HG03060 (cell line): ENCODE results near the gene RMC1.
"Not testable (repeated sequence)": the region's sequence is repeated elsewhere in the genome, so short reads cannot be mapped to it uniquely, and the experiment has no call there.

ENCODE experiments used
- ATAC-seq: cut with Tn5 transposase; IDR thresholded peaks from one replicate; pipeline ENCODE4 v1.9.1; 2021; ENCODE audit warnings: low read depth, moderate number of reproducible peaks; ENCODE audit not compliant: unreplicated experiment

RMC1 gene

DNA sequence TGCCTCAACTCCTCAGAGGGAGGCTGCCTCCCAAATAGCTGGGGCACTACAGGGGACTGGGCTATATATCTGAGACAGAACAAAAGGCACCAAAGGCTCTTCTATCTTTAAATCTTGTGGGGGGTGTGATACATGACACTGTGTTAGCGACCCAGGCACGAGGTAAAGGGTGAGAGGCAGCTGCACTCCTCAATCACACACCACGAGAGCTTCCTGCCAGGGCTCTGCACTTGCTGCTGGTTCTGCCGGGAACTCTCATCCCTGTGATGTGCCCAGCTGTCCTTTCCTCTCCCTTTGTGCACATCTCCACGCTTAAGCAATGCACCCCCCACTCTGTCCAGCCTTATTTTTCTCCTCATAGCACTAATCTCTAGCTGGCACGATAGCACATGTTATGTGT, 50.6 kb downstream of the RMC1 start:
- ATAC-seq, result no peak

GRCh38 chr18:23556145-23556780, 53.0 kb downstream of the RMC1 start:
- ATAC-seq, result no peak

DNA sequence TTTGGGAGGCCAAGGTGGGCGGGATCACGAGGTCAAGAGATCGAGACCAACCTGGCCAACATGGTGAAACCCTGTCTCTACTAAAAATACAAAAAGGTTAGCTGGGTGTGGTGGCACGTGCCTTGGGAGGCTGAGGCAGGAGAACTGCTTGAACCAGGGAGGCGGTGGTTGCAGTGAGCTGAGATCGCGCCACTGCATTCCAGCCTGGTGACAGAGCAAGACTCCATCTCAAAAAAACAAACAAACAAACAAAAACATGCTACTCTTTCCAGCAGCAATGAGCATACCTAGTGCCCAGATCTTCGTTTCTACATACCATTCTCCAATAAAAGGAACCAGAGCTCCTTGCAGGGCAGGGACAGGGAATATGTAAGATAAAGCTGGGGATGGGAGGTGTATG, 54.2 kb downstream of the RMC1 start:
- not testable (repeated sequence) for ATAC-seq

DNA sequence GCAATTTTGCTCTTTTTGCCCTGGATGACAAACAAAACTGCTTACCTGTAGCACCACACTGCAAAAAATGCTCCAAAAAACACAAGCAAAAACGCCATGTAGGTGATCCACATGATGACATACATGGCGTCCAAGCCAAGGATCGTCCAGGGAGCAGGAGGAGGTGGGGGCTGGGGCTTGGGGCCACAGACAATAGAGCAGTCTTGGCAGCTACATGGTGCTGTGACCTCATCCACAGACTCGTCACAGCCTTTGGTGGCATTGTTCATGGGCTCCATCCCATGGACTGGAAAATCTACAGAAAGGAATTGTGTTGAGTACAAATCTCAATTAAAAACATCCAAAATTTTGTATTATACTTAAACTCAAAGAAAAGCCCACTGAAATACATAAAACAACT, 56.9 kb downstream of the RMC1 start:
- no peak for ATAC-seq

- ATAC-seq, result no peak
Observed at GRCh38 chr18:23563377-23564043, 60.2 kb downstream of the RMC1 start.

GRCh38 chr18:23565916-23566547, 62.7 kb downstream of the RMC1 start:
- no peak for ATAC-seq

DNA sequence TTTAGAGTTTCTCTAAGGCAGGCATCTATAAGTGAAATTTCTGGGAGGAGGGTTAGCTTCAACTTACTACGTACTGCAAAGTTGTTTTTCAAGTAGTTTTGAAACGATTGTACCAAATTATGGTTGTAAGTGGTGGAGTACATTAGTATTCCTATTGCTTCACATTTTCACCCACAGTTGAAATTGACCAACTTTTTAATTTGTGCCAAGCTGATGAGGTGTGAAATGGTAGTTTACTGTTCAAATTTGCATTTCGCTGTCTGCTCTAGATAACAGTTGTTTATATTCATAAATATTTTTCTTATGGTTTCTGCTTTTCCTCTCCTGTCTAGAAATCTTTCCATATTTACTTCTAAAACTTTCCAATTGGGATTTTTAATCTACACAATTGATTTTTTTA, 64.4 kb downstream of the RMC1 start:
- ATAC-seq, result no peak

- ATAC-seq, result no peak
Observed at GRCh38 chr18:23568281-23569138, 65.2 kb downstream of the RMC1 start.

GRCh38 chr18:23569299-23570063, 66.2 kb downstream of the RMC1 start:
- no peak for ATAC-seq

GRCh38 chr18:23570912-23571504, 67.7 kb downstream of the RMC1 start:
- ATAC-seq, result no peak

- no peak for ATAC-seq
Observed at GRCh38 chr18:23572012-23572411, 68.7 kb downstream of the RMC1 start.

GRCh38 chr18:23572570-23572969, 69.3 kb downstream of the RMC1 start:
- ATAC-seq, result no peak

- no peak for ATAC-seq
Observed at GRCh38 chr18:23573020-23573419, 69.7 kb downstream of the RMC1 start.

DNA sequence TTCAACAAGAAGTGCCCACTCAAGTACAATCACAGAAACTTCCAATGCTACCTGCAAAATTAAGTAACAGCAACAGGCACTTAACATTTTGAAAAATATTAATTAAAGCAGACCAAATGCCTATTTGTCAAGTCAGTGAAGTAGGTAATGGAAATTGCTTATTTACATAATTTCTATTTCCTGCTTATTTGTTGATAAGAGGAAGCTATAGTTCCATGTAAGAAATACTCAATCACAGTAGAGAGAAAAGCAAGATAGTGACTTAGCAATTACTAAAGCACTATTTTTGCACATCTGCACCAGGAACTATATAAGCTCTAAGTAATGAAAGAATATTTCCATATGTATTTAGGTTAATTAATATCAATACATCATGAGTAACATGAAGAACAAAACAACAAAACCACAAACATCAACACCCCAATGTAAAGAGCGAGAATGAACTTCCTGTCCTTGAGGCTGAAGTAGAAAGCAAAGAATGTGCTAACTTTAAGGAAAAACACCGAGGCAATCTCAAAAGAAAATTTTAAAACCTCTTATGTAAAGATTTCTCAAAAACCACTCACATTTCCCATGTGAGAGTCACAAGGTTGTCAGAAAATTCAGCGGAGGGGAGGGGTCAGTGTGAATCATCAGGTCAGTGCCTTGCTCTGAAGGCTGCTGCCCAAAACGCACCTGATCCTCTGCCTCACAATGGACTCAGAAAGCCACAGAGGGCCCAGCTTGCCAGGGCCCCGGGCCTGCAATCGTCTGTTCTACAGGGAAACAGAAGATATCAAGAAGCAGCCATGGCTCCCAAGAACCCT, 70.5 kb downstream of the RMC1 start:
- no peak for ATAC-seq

GRCh38 chr18:23574611-23575308, 71.4 kb downstream of the RMC1 start:
- no peak for ATAC-seq

- no peak for ATAC-seq
Observed at GRCh38 chr18:23575309-23575651, 72.0 kb downstream of the RMC1 start.

DNA sequence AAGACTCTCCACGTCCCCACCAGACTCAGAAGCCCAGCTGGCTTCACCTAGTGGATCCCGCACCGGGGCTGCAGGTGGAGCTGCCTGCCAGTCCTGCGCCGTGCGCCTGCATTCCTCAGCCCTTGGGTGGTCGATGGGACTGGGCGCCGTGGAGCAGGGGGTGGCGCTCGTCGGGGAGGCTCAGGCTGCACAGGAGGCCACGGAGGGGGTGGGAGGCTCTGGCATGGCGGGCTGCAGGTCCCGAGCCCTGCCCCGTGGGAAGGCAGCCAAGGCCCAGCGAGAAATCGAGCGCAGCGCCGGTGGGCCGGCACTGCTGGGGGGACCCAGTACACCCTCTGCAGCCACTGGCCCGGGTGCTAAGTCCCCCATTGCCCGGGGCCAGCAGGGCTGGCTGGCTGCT, 74.2 kb downstream of the RMC1 start:
- ATAC-seq, result not testable (repeated sequence)

- no peak for ATAC-seq
Observed at GRCh38 chr18:23578067-23578701, 74.9 kb downstream of the RMC1 start.
